ENCODE measurements around the gene ELOVL5.

ELOVL5 gene

DNA sequence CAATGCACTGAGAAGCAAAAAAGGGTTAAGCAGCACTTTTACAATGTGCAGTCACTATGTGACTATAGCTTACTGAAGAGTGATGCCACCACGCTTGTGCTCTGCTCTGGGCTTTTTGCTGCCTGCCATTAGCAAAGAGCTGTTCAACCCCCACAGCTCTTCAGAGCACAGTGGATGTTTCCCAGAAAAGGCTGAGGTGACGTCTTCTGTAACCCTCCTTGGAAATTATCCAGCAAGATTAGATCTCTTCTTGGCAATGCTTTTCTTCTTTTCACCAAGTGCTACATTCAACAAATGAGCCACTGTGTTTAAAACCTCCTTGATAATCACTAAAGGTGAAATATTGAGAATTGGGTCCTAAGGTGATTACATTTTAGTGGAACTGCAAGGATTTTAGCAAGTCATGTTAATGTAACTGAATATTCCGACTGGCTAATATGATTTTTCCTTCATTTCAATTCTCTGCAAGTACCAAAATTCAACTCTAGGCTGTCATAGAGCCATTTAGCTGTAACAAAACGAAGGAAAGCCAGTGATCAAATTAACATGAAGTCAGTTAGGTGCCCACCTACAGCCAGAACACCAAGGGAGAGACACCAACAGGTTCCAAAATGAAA lies 34.9 kb downstream of the ELOVL5 start:
- TF ChIP-seq, protein P1, sequence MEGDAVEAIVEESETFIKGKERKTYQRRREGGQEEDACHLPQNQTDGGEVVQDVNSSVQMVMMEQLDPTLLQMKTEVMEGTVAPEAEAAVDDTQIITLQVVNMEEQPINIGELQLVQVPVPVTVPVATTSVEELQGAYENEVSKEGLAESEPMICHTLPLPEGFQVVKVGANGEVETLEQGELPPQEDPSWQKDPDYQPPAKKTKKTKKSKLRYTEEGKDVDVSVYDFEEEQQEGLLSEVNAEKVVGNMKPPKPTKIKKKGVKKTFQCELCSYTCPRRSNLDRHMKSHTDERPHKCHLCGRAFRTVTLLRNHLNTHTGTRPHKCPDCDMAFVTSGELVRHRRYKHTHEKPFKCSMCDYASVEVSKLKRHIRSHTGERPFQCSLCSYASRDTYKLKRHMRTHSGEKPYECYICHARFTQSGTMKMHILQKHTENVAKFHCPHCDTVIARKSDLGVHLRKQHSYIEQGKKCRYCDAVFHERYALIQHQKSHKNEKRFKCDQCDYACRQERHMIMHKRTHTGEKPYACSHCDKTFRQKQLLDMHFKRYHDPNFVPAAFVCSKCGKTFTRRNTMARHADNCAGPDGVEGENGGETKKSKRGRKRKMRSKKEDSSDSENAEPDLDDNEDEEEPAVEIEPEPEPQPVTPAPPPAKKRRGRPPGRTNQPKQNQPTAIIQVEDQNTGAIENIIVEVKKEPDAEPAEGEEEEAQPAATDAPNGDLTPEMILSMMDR (IDR thresholded peaks at IDR 0.05): no peak

DNA sequence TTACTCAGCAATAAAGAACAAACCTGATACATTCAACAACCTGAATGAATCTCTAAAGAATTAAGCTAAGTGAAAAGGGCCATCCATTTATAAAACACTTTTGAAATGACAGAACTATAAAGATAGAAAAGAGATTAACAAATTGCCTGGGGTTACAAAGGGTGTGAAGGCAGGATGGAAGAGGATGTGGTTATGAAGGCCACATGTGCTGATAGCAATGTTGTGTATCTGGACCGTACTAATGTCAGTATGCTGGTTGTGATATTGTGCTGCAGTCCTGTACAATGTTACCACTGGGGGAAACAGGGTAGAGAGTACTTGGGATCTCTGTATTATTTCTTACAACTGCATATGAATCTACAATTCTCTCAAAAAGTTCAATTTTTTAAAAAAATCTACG lies 36.4 kb downstream of the ELOVL5 start:
- TF ChIP-seq, protein P1 (IDR thresholded peaks at IDR 0.05): no peak

DNA sequence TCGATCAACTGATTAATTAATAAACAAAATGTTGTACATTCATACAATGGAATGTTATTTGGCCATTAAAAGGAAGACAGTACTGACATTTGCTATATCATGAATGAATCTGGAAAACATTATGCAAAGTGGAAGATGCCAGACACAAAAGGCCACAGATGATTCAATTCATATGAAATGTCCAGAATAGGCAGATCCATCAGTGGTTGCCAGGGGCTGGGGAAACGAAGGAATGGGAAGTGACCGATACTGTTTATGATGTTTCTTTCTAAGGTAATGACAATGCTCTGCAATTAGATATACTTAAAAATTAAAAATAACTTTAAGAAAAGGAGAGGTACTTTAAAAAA lies 37.2 kb downstream of the ELOVL5 start:
- TF ChIP-seq, protein P1 (IDR thresholded peaks at IDR 0.05): no peak

DNA sequence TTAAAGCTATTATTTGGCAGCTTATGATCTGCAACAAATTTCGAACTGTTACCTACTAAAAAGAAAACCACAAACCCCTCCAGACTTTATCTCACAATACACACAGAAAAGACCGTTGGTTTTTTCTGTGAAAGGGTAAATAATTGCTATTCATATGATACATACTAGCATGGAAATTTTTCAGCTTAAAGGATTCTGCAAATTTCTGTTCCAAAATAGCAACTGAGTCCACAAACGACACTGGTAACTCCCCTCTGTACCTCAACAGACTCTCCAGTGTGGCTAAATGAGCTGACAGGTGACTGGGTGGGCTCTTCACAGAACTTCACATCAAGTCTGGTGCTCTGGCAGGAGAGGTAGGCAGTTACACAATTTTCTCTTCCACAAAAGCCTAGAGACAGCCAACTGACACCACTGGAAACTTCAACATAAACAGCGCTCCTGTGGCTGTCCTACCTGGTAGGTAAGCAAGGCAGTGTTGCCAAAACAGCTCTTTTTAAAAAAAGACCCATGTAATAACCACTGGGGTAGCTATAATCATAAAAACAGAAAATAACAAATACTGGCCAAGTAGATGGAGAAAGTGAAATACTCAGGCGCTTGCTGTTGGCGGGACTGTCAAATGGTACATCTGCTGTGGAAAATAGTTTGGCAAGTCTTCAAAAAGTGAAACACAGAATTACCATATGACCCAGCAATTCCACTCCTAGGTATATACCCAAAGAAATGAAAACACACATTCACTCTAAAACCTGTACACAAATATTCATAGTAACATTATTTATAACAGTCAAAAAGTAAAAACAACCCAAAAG lies 37.8 kb downstream of the ELOVL5 start:
- TF ChIP-seq, protein P1 (IDR thresholded peaks at IDR 0.05): no peak

DNA sequence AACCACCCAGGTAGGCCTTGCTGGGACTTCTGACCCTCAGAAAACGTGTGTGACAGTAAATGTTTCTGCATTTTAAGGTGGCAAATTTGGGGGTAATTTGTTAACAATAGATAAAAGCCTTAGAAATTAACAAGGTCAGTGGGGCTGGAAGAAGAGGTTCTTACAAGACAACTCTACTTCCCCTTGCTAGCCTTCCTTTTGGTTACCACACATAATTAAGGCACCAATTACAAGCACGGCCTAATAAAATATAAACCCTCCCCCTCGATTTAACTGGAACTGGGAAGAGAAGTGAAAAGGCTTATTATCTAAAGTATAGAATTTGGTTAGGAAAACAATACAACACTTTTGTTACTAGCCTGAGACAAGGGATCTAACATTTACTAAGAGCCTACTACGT lies 38.8 kb downstream of the ELOVL5 start:
- TF ChIP-seq, protein P1 (IDR thresholded peaks at IDR 0.05): no peak

DNA sequence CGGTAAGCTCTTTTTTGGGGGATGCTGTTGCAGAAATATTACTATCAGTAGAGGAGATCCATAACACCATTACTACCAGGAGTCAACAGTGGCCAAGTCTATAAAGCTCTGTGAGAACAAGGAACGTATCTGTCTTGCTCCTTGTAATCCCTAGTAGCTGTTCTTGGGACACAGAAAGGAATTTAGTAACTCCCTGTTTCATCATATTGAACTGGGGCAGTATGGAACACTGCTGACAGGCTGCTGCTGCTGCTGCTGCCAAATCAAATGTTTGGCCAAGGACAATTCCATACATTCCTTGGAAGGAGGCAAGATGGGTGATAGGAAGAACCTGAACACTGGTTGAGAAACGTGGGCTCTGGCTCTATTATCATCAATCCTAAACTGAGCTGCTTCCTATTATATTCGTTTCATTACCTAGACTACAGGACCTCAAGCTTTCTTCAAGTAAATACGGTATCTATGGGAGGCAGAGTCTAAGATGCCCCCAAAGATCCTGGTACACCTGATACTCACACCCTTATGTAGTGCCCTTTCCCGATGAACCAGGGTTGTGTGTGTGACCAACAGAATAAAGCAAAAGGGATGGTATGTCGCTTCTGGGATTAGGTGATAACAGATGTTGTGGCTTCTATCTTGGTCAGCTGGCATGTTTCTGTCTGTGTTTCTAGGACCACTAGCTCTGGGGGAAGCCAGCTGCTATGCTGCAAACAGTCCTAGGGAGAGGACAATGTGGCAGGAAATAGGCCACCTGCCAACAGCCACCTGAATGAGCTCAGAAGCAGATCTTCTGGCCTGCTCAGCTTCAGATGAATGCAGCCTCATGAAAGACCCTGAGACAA lies 39.5 kb downstream of the ELOVL5 start:
- TF ChIP-seq, protein P1 (IDR thresholded peaks at IDR 0.05): no peak

DNA sequence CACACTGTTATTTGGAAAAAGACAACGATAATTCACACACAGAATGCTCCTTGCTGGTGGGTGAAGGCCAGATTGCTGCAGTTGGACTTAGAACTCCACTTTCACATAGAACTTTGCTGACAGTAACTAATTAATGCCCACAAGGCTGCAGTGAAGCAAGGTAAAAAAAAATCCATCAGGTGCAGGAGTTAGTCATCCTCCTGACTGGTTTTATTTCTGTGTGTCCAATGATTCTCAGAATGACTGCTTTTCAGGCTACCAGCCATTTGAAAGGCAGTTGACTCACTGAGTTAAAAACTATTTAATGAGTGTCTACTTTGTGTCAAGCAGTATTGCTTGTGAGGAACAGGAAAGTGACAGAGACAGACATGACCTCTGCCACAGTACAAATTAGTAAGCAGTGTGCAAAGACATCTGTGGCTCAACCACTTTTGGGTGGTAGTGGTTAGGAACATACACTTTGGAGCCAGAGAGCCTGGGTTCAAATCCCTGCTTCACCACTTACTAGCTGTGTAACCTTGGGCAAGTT lies 41.9 kb downstream of the ELOVL5 start:
- TF ChIP-seq, protein P1 (IDR thresholded peaks at IDR 0.05): no peak
